Body of pancreas (tissue), 4 donors: ENCODE data around the gene QTRT2.

Source experiments
- CTCF ChIP-seq, 7 experiments: fragments of 450-650 bp in 4 of 7; fragments of 200-600 bp in 3 of 7; sonication (generic) in 3 of 7; IDR thresholded peaks; one replicate each; pipeline ENCODE4 v1.5.1; 2016 to 2019; ENCODE audit warnings: antibody characterized with exemption in 7 of 7
- POLR2A ChIP-seq, 3 donors: fragments of 450-650 bp; IDR thresholded peaks; one replicate each; pipeline ENCODE4 v1.6.1; 2016; ENCODE audit warnings: antibody characterized with exemption in 3 of 3, mild to moderate bottlenecking in 2 of 3

- no peak for TF ChIP-seq POLR2A (IDR thresholded peaks at IDR 0.05)
- TF ChIP-seq CTCF (IDR thresholded peaks at IDR 0.05): no peak
These were observed 2.1 kb downstream of the QTRT2 start for GRCh38 chr3:114058646-114059045.
